ENCODE data around the gene PEF1.

Gene PEF1

DNA sequence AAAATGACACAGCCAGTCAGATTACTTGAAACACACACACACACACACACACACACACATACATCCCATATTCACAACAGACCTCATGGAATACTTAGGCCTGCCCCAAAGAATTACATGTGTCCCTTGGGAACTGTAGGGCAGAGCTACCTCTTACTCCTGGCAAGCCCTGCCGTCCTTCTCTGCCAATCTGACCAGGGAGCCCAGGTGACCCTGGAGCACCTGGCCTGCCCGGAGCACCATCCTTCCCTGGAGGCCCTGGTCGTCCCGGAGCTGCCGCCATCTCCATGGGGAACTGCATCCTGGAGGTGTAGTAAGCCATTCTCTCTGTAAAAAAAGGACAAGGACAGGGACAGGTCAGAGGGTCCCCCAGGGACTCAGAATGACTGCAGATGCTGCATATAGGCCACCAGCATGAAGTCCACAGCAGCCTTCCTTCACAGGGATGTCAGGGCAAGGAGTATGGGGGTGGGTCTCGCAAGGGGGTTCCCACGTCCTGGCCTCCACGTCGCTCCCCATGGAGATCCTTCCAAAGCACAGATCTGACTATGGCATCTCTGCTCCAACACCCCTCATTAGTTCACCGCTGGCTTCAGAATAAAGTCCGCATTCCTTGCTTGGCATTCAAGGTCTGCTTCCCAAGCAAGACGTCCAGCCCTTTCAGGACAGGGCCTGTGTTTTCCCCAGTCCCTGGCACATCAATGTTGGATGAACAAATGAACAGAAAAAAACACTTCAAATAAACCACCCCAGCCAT lies 9.2 kb upstream of the PEF1 start (continued):
- TF ChIP-seq, protein P1, sequence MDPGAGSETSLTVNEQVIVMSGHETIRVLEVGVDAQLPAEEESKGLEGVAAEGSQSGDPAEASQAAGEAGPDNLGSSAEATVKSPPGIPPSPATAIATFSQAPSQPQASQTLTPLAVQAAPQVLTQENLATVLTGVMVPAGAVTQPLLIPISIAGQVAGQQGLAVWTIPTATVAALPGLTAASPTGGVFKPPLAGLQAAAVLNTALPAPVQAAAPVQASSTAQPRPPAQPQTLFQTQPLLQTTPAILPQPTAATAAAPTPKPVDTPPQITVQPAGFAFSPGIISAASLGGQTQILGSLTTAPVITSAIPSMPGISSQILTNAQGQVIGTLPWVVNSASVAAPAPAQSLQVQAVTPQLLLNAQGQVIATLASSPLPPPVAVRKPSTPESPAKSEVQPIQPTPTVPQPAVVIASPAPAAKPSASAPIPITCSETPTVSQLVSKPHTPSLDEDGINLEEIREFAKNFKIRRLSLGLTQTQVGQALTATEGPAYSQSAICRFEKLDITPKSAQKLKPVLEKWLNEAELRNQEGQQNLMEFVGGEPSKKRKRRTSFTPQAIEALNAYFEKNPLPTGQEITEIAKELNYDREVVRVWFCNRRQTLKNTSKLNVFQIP (CRISPR knock-in tag; IDR thresholded peaks at IDR 0.05; ENCODE audit: borderline replicate concordance, low read depth), result no peak
- TF ChIP-seq ZNF565 (CRISPR knock-in tag; conservative IDR thresholded peaks at IDR 0.05; ENCODE audit: low read depth), result no peak

DNA sequence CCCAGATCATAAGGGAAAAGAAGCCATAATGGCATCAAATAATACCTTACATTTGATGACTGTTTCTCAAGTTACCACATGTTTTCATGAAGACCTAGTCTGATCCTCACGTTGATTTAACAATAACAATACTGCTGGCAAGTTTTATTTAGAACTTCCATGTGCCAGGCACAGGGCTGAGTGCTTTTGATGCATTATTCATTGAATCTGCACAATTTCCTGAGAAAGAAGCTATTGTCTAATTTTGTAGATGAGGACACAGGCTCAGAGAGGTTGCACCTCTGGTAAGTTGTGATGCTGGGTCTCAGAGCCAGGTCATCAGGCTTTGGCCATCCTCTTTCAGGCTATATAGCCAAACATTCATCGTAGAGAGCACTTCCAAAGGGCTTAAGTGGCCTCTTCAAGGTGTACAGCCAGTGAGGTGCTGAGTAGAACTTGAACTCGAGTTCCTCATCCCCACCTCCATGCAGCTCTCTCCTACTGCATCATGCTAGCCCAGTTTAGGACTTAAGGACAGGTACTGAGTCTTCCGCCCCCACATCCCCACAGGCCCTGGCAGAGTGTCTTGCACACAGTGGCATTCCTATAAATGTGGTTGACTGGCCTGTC lies 8.3 kb upstream of the PEF1 start:
- ATAC-seq, result no peak
- TF ChIP-seq SNAI2 (CRISPR knock-in tag; IDR thresholded peaks at IDR 0.05) (no peak), ARNTL (CRISPR knock-in tag; IDR thresholded peaks at IDR 0.05; ENCODE audit: borderline replicate concordance, low read depth) (no peak), CSDC2 (CRISPR knock-in tag; IDR thresholded peaks at IDR 0.05) (no peak), BACH2 (CRISPR knock-in tag; IDR thresholded peaks at IDR 0.05; ENCODE audit: borderline replicate concordance) (no peak), ZC3H10 (CRISPR knock-in tag; IDR thresholded peaks at IDR 0.05) (no peak), ZFP30 (CRISPR knock-in tag; IDR thresholded peaks at IDR 0.05) (no peak), PPARA (CRISPR knock-in tag; IDR thresholded peaks at IDR 0.05; ENCODE audit: borderline replicate concordance) (no peak), OSR1 (CRISPR knock-in tag; IDR thresholded peaks at IDR 0.05) (no peak), ESRRG (CRISPR knock-in tag; IDR thresholded peaks at IDR 0.05) (no peak), GLIS3 (CRISPR knock-in tag; IDR thresholded peaks at IDR 0.05) (no peak), RARB (CRISPR knock-in tag; IDR thresholded peaks at IDR 0.05) (no peak)
- TF ChIP-seq, protein P2, sequence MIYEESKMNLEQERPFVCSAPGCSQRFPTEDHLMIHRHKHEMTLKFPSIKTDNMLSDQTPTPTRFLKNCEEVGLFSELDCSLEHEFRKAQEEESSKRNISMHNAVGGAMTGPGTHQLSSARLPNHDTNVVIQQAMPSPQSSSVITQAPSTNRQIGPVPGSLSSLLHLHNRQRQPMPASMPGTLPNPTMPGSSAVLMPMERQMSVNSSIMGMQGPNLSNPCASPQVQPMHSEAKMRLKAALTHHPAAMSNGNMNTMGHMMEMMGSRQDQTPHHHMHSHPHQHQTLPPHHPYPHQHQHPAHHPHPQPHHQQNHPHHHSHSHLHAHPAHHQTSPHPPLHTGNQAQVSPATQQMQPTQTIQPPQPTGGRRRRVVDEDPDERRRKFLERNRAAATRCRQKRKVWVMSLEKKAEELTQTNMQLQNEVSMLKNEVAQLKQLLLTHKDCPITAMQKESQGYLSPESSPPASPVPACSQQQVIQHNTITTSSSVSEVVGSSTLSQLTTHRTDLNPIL (CRISPR knock-in tag; IDR thresholded peaks at IDR 0.05; ENCODE audit: low read depth), result no peak

DNA sequence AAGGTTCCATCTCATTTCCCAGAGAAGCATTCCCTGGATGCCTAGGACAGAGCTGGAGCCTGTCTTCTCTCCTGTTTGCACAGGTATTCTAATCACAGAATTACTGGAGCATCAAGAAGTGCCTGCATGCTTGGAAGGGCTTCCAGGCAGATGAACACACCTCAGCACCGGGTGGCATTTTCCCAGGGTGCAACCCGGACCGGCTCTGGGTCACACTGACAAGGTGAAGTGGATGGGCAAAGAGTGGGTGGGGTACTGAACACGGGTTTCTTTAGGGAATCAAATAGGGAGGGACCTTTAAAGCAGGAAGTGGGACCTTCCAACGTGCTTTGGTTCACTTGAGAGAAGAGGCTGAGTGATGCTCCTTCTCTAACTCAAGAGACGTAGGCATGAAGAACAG lies 7.1 kb upstream of the PEF1 start:
- no peak for TF ChIP-seq OSR1 (CRISPR knock-in tag; IDR thresholded peaks at IDR 0.05)
- TF ChIP-seq ZNF565 (CRISPR knock-in tag; conservative IDR thresholded peaks at IDR 0.05; ENCODE audit: low read depth), result no peak
- TF ChIP-seq, protein P3, sequence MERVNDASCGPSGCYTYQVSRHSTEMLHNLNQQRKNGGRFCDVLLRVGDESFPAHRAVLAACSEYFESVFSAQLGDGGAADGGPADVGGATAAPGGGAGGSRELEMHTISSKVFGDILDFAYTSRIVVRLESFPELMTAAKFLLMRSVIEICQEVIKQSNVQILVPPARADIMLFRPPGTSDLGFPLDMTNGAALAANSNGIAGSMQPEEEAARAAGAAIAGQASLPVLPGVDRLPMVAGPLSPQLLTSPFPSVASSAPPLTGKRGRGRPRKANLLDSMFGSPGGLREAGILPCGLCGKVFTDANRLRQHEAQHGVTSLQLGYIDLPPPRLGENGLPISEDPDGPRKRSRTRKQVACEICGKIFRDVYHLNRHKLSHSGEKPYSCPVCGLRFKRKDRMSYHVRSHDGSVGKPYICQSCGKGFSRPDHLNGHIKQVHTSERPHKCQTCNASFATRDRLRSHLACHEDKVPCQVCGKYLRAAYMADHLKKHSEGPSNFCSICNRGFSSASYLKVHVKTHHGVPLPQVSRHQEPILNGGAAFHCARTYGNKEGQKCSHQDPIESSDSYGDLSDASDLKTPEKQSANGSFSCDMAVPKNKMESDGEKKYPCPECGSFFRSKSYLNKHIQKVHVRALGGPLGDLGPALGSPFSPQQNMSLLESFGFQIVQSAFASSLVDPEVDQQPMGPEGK (CRISPR knock-in tag; IDR thresholded peaks at IDR 0.05; ENCODE audit: borderline replicate concordance), result no peak
- TF ChIP-seq ARNTL (CRISPR knock-in tag; IDR thresholded peaks at IDR 0.05; ENCODE audit: borderline replicate concordance, low read depth), result no peak
- TF ChIP-seq, protein P4, sequence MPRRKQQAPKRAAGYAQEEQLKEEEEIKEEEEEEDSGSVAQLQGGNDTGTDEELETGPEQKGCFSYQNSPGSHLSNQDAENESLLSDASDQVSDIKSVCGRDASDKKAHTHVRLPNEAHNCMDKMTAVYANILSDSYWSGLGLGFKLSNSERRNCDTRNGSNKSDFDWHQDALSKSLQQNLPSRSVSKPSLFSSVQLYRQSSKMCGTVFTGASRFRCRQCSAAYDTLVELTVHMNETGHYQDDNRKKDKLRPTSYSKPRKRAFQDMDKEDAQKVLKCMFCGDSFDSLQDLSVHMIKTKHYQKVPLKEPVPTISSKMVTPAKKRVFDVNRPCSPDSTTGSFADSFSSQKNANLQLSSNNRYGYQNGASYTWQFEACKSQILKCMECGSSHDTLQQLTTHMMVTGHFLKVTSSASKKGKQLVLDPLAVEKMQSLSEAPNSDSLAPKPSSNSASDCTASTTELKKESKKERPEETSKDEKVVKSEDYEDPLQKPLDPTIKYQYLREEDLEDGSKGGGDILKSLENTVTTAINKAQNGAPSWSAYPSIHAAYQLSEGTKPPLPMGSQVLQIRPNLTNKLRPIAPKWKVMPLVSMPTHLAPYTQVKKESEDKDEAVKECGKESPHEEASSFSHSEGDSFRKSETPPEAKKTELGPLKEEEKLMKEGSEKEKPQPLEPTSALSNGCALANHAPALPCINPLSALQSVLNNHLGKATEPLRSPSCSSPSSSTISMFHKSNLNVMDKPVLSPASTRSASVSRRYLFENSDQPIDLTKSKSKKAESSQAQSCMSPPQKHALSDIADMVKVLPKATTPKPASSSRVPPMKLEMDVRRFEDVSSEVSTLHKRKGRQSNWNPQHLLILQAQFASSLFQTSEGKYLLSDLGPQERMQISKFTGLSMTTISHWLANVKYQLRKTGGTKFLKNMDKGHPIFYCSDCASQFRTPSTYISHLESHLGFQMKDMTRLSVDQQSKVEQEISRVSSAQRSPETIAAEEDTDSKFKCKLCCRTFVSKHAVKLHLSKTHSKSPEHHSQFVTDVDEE (CRISPR knock-in tag; IDR thresholded peaks at IDR 0.05), result no peak
- no peak for TF ChIP-seq TCF4 (CRISPR knock-in tag; IDR thresholded peaks at IDR 0.05; ENCODE audit: borderline replicate concordance)
- TF ChIP-seq TOX (CRISPR knock-in tag; IDR thresholded peaks at IDR 0.05; ENCODE audit: borderline replicate concordance), result no peak
- TF ChIP-seq BACH2 (CRISPR knock-in tag; IDR thresholded peaks at IDR 0.05; ENCODE audit: borderline replicate concordance), result no peak
- ATAC-seq, result no peak

DNA sequence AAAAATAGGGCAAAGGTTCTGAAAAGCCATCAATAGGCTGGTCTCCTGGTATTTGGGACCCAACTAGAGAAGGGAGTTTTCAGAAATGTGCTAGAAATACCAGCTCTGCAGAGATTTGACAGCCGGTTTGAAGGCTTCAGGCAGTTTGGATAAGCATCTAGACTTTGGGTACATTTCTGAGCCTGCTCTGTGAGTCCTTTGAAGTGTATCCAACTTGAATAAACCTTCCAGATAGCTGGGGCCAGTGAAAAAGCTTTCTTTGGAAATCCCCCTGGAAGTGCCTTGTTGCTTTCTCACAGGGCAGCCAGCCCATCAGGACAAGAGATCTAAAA lies 6.4 kb upstream of the PEF1 start:
- TF ChIP-seq ZNF70 (CRISPR knock-in tag; IDR thresholded peaks at IDR 0.05), result no peak
- no peak for TF ChIP-seq ZNF8 (CRISPR knock-in tag; IDR thresholded peaks at IDR 0.05)
- no peak for TF ChIP-seq ZFP3 (CRISPR knock-in tag; IDR thresholded peaks at IDR 0.05)
- no peak for TF ChIP-seq ZC3H10 (CRISPR knock-in tag; IDR thresholded peaks at IDR 0.05)
- no peak for TF ChIP-seq ZFP30 (CRISPR knock-in tag; IDR thresholded peaks at IDR 0.05)
- TF ChIP-seq ISL1 (CRISPR knock-in tag; IDR thresholded peaks at IDR 0.05), result no peak
- no peak for TF ChIP-seq CSDC2 (CRISPR knock-in tag; IDR thresholded peaks at IDR 0.05)
- TF ChIP-seq, protein P1 (CRISPR knock-in tag; IDR thresholded peaks at IDR 0.05; ENCODE audit: borderline replicate concordance, low read depth), result no peak
- no peak for TF ChIP-seq TOX (CRISPR knock-in tag; IDR thresholded peaks at IDR 0.05; ENCODE audit: borderline replicate concordance)
- TF ChIP-seq, protein P3 (CRISPR knock-in tag; IDR thresholded peaks at IDR 0.05; ENCODE audit: borderline replicate concordance), result no peak
- TF ChIP-seq PPARA (CRISPR knock-in tag; IDR thresholded peaks at IDR 0.05; ENCODE audit: borderline replicate concordance), result no peak
- no peak for TF ChIP-seq ESRRG (CRISPR knock-in tag; IDR thresholded peaks at IDR 0.05)
- ATAC-seq, result no peak

All from SK-N-SH treated with all-trans-retinoic acid at 6 μM for 48 hours (cell line).